GM19452 (cell line): ENCODE measurements around the gene RPL3.
"Not testable (repeated sequence)": the region's sequence is repeated elsewhere in the genome, so short reads cannot be mapped to it uniquely, and the experiment has no call there.

Experiments
- ATAC-seq: cut with Tn5 transposase; IDR thresholded peaks from one replicate; pipeline ENCODE4 v1.9.1; 2021; ENCODE audit not compliant: unreplicated experiment

RPL3 gene

GRCh38 chr22:39319284-39320022 is at the start of gene RPL3:
RPL3 (minus strand) TSS chr22:39319623; CDS start chr22:39319597, 26 bp downstream.
- peak; percentile 77 for ATAC-seq

GRCh38 chr22:39369186-39369585 is 49.8 kb upstream of the RPL3 start:
- ATAC-seq: no peak

GRCh38 chr22:39368461-39368911 is 49.1 kb upstream of the RPL3 start:
- no peak for ATAC-seq

GRCh38 chr22:39367035-39367434 is 47.6 kb upstream of the RPL3 start:
- ATAC-seq: no peak

GRCh38 chr22:39365492-39365780 is 46.0 kb upstream of the RPL3 start:
- no peak for ATAC-seq

GRCh38 chr22:39364714-39365491 is 45.5 kb upstream of the RPL3 start:
- ATAC-seq: no peak

- ATAC-seq: no peak
These were observed 44.5 kb upstream of the RPL3 start for GRCh38 chr22:39363751-39364515.

GRCh38 chr22:39362932-39363331 is 43.5 kb upstream of the RPL3 start:
- no peak for ATAC-seq

GRCh38 chr22:39362271-39362670 is 42.8 kb upstream of the RPL3 start:
- no peak for ATAC-seq

- ATAC-seq: no peak
These were observed 42.1 kb upstream of the RPL3 start for GRCh38 chr22:39361496-39361895.

GRCh38 chr22:39360674-39361413 is 41.4 kb upstream of the RPL3 start:
- no peak for ATAC-seq

GRCh38 chr22:39360242-39360641 is 40.8 kb upstream of the RPL3 start:
- ATAC-seq: no peak

- ATAC-seq: no peak
These were observed 40.3 kb upstream of the RPL3 start for GRCh38 chr22:39359659-39360195.

GRCh38 chr22:39358197-39358596 is 38.8 kb upstream of the RPL3 start:
- not testable (repeated sequence) for ATAC-seq

- ATAC-seq: not testable (repeated sequence)
These were observed 38.0 kb upstream of the RPL3 start for GRCh38 chr22:39357110-39358108.

GRCh38 chr22:39356464-39356863 is 37.0 kb upstream of the RPL3 start:
- no peak for ATAC-seq

- ATAC-seq: not testable (repeated sequence)
These were observed 36.4 kb upstream of the RPL3 start for GRCh38 chr22:39355805-39356204.

GRCh38 chr22:39355080-39355479 is 35.7 kb upstream of the RPL3 start:
- ATAC-seq: no peak

- ATAC-seq: no peak
These were observed 33.9 kb upstream of the RPL3 start for GRCh38 chr22:39353346-39353745.
